K562 (cell line): Measurements from ENCODE around the gene SPIB. TPM values are rescaled to one million over a fixed set of nuclear protein-coding genes. Genes with fewer than 3 reads are reported as not detected.

Experiments used
- ADNP ChIP-seq: fragments of 200-800 bp; sonication (Bioruptor generic); IDR thresholded peaks from 2 replicates; pipeline ENCODE4 v1.6.1; 2016; ENCODE audit warnings: missing genetic modification characterization, missing compliant biosample characterization
- BCOR ChIP-seq: fragments of 450-650 bp; IDR thresholded peaks from 2 replicates; pipeline ENCODE4 v1.6.1; 2016
- CCAR2 ChIP-seq: fragments of 200-400 bp; formaldehyde crosslinking; IDR thresholded peaks from 2 replicates; pipeline ENCODE4 v1.6.1; 2017; ENCODE audit warnings: mild to moderate bottlenecking, low read depth, low read length
- EGR1 ChIP-seq: fragments of 450-650 bp; conservative IDR thresholded peaks from 2 replicates; pipeline ENCODE4 v1.6.1; 2017; ENCODE audit warnings: mild to moderate bottlenecking
- GABPA ChIP-seq: fragments of 200-800 bp; sonication (Bioruptor generic); conservative IDR thresholded peaks from 2 replicates; pipeline ENCODE4 v1.6.1; 2016; ENCODE audit warnings: low read depth, missing genetic modification characterization, missing compliant biosample characterization
- HNRNPLL ChIP-seq: fragments of 200-400 bp; formaldehyde crosslinking; IDR thresholded peaks from 2 replicates; pipeline ENCODE4 v1.6.1; 2017; ENCODE audit warnings: low read length, low read depth, mild to moderate bottlenecking; ENCODE audit not compliant: poor library complexity, severe bottlenecking
- MIER1 ChIP-seq: fragments of 450-650 bp; IDR thresholded peaks from 2 replicates; pipeline ENCODE4 v1.6.1; 2016; ENCODE audit warnings: antibody characterized with exemption, mild to moderate bottlenecking, low read depth
- SIN3A ChIP-seq, 2 experiments: fragments of 150-350 bp in 1 of 2; IDR thresholded peaks; 2 replicates each; pipeline ENCODE4 v1.6.1; 2011 to 2016; ENCODE audit warnings: borderline replicate concordance in 2 of 2, low read depth in 2 of 2, low read length in 2 of 2, mild to moderate bottlenecking in 2 of 2, moderate library complexity in 2 of 2; ENCODE audit not compliant: control insufficient read depth in 1 of 2
- YY1 ChIP-seq, 3 experiments: IDR thresholded peaks; 2 replicates each; pipeline ENCODE4 v1.6.1; 2011; ENCODE audit warnings: low read length in 2 of 3, mild to moderate bottlenecking in 2 of 3, moderate library complexity in 2 of 3, borderline replicate concordance in 1 of 3, control low read depth in 1 of 3, low read depth in 1 of 3; ENCODE audit not compliant: insufficient read depth in 3 of 3, insufficient replicate concordance in 2 of 3, control insufficient read depth in 1 of 3, insufficient read length in 1 of 3; ENCODE audit errors: extremely low read depth in 1 of 3
- polyA plus RNA-seq, 8 experiments: library from polyadenylated mRNA; depleted of rRNA in 4 of 8; stranded (reverse) in 5 of 8; unstranded in 3 of 8; fragments of >200 nt; fragmentation: Nextera tagmentation in 2 of 8; fragmentation: Illumina TruSeq in 1 of 8; extraction: Ambion mirVana in 2 of 8; extraction: Trizol in 1 of 8; gene quantifications; 2 replicates each; pipeline versions ENCODE4 v1.2.1 to v1.2.3, GENCODE V29; 2011 to 2014; ENCODE audit warnings: inconsistent platforms in 1 of 8, missing spikeins in 1 of 8
- total RNA-seq, 7 experiments: library from RNA; depleted of rRNA in 6 of 7; stranded (reverse); fragments of >200 nt in 6 of 7; fragmentation: Illumina TruSeq in 2 of 7; extraction: Trizol in 2 of 7; gene quantifications; 2 replicates each; pipeline versions ENCODE4 v1.2.1 to v1.2.3, GENCODE V29; 2011 to 2021; ENCODE audit warnings: low replicate concordance in 1 of 7
- TF ChIP-seq, protein P1 (sequence below), 2 experiments: fragments of 450-650 bp in 1 of 2; sonication (generic) in 1 of 2; formaldehyde crosslinking in 1 of 2; IDR thresholded peaks; 2 replicates each; pipeline versions ENCODE4 v1.7.1 to v1.9.0; 2016 to 2022; ENCODE audit warnings: inconsistent platforms in 1 of 2, mild to moderate bottlenecking in 1 of 2, missing genetic modification reagents in 1 of 2
- TF ChIP-seq, protein P2 (sequence below): fragments of 450-650 bp; formaldehyde crosslinking; IDR thresholded peaks from 2 replicates; pipeline ENCODE4 v1.4.0; 2022; ENCODE audit warnings: mild to moderate bottlenecking, moderate library complexity
- TF ChIP-seq, protein P3 (sequence below): sonication (generic); formaldehyde crosslinking; IDR thresholded peaks from 2 replicates; pipeline ENCODE4 v1.8.1; 2022; ENCODE audit warnings: missing genetic modification reagents
- TF ChIP-seq, protein P4 (sequence below): fragments of 450-650 bp; IDR thresholded peaks from 2 replicates; pipeline ENCODE4 v1.6.1; 2016; ENCODE audit warnings: borderline replicate concordance

The SPIB gene
- total and polyA plus RNA-seq, 9 of the 15 experiments (the other 6 are each of a cell fraction or from before 2014, with no cell fraction given): 0.06 to 1.0 (median 0.43) TPM; not detected in 1

DNA sequence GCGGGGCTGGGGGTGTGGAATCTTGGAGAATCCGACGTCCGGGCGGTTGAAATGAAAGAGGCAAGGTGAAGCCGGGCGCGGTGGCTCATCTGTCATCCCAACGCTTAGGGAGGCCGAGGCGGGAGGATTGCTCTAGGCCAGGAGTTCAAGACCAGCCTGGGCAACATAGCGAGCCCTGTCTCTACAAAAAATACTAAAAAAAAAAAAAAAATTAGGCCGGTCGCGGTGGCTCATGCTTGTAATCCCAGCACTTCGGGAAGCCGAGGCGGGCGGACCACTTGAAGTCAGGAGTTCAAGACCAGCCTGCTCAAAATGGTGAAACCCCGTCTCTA is 58.1 kb downstream of the SPIB start (continued):
- TF ChIP-seq, protein P1, sequence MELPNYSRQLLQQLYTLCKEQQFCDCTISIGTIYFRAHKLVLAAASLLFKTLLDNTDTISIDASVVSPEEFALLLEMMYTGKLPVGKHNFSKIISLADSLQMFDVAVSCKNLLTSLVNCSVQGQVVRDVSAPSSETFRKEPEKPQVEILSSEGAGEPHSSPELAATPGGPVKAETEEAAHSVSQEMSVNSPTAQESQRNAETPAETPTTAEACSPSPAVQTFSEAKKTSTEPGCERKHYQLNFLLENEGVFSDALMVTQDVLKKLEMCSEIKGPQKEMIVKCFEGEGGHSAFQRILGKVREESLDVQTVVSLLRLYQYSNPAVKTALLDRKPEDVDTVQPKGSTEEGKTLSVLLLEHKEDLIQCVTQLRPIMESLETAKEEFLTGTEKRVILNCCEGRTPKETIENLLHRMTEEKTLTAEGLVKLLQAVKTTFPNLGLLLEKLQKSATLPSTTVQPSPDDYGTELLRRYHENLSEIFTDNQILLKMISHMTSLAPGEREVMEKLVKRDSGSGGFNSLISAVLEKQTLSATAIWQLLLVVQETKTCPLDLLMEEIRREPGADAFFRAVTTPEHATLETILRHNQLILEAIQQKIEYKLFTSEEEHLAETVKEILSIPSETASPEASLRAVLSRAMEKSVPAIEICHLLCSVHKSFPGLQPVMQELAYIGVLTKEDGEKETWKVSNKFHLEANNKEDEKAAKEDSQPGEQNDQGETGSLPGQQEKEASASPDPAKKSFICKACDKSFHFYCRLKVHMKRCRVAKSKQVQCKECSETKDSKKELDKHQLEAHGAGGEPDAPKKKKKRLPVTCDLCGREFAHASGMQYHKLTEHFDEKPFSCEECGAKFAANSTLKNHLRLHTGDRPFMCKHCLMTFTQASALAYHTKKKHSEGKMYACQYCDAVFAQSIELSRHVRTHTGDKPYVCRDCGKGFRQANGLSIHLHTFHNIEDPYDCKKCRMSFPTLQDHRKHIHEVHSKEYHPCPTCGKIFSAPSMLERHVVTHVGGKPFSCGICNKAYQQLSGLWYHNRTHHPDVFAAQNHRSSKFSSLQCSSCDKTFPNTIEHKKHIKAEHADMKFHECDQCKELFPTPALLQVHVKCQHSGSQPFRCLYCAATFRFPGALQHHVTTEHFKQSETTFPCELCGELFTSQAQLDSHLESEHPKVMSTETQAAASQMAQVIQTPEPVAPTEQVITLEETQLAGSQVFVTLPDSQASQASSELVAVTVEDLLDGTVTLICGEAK (IDR thresholded peaks at IDR 0.05): 0 out of 2 replicates have a peak, but pooled peaks have one; percentile 11
- TF ChIP-seq, protein P1 (CRISPR knock-in tag; IDR thresholded peaks at IDR 0.05): no peak
- TF ChIP-seq CCAR2: no peak
- peak; percentile 60; the same call in 1 of the 2 replicates for TF ChIP-seq ADNP (tag)
- peak in 1 of 2 experiments; percentile 20; a peak in 1 of 4 replicates for TF ChIP-seq SIN3A (IDR thresholded peaks at IDR 0.05; ENCODE audit: borderline replicate concordance in 2 of 2, control insufficient read depth in 1 of 2, low read depth in 2 of 2, low read length in 2 of 2)
- TF ChIP-seq, protein P2, sequence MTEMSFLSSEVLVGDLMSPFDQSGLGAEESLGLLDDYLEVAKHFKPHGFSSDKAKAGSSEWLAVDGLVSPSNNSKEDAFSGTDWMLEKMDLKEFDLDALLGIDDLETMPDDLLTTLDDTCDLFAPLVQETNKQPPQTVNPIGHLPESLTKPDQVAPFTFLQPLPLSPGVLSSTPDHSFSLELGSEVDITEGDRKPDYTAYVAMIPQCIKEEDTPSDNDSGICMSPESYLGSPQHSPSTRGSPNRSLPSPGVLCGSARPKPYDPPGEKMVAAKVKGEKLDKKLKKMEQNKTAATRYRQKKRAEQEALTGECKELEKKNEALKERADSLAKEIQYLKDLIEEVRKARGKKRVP (CRISPR knock-in tag): no peak
- TF ChIP-seq GABPA: no peak
- TF ChIP-seq, protein P3, sequence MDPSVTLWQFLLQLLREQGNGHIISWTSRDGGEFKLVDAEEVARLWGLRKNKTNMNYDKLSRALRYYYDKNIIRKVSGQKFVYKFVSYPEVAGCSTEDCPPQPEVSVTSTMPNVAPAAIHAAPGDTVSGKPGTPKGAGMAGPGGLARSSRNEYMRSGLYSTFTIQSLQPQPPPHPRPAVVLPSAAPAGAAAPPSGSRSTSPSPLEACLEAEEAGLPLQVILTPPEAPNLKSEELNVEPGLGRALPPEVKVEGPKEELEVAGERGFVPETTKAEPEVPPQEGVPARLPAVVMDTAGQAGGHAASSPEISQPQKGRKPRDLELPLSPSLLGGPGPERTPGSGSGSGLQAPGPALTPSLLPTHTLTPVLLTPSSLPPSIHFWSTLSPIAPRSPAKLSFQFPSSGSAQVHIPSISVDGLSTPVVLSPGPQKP (CRISPR knock-in tag): no peak
- peak; percentile 59; the same call in 1 of the 2 replicates for TF ChIP-seq MIER1
- peak; percentile 11 for TF ChIP-seq HNRNPLL
- TF ChIP-seq BCOR: peak; percentile 69
- TF ChIP-seq EGR1: peak; percentile 57
- TF ChIP-seq YY1 (IDR thresholded peaks at IDR 0.05; ENCODE audit: borderline replicate concordance in 1 of 3, control insufficient read depth in 1 of 3, extremely low read depth in 1 of 3, insufficient read depth in 3 of 3, insufficient read length in 1 of 3, insufficient replicate concordance in 2 of 3, low read depth in 1 of 3, low read length in 2 of 3): no peak
- TF ChIP-seq, protein P4, sequence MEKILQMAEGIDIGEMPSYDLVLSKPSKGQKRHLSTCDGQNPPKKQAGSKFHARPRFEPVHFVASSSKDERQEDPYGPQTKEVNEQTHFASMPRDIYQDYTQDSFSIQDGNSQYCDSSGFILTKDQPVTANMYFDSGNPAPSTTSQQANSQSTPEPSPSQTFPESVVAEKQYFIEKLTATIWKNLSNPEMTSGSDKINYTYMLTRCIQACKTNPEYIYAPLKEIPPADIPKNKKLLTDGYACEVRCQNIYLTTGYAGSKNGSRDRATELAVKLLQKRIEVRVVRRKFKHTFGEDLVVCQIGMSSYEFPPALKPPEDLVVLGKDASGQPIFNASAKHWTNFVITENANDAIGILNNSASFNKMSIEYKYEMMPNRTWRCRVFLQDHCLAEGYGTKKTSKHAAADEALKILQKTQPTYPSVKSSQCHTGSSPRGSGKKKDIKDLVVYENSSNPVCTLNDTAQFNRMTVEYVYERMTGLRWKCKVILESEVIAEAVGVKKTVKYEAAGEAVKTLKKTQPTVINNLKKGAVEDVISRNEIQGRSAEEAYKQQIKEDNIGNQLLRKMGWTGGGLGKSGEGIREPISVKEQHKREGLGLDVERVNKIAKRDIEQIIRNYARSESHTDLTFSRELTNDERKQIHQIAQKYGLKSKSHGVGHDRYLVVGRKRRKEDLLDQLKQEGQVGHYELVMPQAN: 0 out of 2 replicates have a peak, but pooled peaks have one; percentile 5
